ENCODE measurements around the gene FPGS.
A peak's percentile ranks its signal among the peaks of the same experiment; 100 is the strongest.

Gene FPGS

GRCh38 chr9:127789179-127789578 lies 13.5 kb upstream of the FPGS start:
- DNase-seq (ENCODE audit: low read depth) = no peak

- DNase-seq (ENCODE audit: low read depth) = no peak
Measured at GRCh38 chr9:127790094-127790855, 12.4 kb upstream of the FPGS start.

DNA sequence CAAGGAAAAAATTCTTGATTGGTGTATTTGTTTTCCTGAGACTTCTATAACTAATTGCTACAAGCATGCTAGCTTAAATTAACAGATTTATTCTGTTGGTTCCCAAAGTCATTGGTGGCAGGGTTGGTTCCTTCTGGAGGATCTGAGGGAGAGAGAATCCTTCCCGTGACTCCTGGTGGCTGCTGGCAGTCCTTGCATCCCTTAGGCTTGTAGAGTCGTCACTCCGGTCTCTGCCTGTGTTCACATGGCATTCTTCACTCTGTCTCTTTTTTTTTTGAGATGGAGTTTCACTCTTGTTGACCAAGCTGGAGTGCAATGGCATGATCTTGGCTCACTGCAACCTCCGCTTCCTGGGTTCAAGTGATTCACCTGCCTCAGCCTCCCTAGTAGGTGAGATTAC lies 11.6 kb upstream of the FPGS start:
- DNase-seq (ENCODE audit: low read depth) = no peak

- DNase-seq (ENCODE audit: low read depth) = peak; percentile 17
Measured at GRCh38 chr9:127792417-127793031, 10.2 kb upstream of the FPGS start.

GRCh38 chr9:127793093-127793708 lies 9.5 kb upstream of the FPGS start:
- DNase-seq (ENCODE audit: low read depth) = no peak

GRCh38 chr9:127794001-127794791 lies 8.5 kb upstream of the FPGS start:
- no peak for DNase-seq (ENCODE audit: low read depth)

GRCh38 chr9:127796225-127796813 lies 6.4 kb upstream of the FPGS start:
- DNase-seq (ENCODE audit: low read depth) = peak; percentile 56

- no peak for DNase-seq (ENCODE audit: low read depth)
Measured at GRCh38 chr9:127796852-127797370, 5.8 kb upstream of the FPGS start.

- DNase-seq (ENCODE audit: low read depth) = peak; percentile 93
Measured at GRCh38 chr9:127801955-127802575, 617 bp upstream of the FPGS start.

GRCh38 chr9:127803507-127804352 lies 1.0 kb downstream of the FPGS start:
- DNase-seq (ENCODE audit: low read depth) = peak; percentile 45

GRCh38 chr9:127805620-127806019 lies 2.9 kb downstream of the FPGS start:
- peak; percentile 37 for DNase-seq (ENCODE audit: low read depth)

GRCh38 chr9:127806871-127807270 lies 4.2 kb downstream of the FPGS start:
- DNase-seq (ENCODE audit: low read depth) = no peak

DNA sequence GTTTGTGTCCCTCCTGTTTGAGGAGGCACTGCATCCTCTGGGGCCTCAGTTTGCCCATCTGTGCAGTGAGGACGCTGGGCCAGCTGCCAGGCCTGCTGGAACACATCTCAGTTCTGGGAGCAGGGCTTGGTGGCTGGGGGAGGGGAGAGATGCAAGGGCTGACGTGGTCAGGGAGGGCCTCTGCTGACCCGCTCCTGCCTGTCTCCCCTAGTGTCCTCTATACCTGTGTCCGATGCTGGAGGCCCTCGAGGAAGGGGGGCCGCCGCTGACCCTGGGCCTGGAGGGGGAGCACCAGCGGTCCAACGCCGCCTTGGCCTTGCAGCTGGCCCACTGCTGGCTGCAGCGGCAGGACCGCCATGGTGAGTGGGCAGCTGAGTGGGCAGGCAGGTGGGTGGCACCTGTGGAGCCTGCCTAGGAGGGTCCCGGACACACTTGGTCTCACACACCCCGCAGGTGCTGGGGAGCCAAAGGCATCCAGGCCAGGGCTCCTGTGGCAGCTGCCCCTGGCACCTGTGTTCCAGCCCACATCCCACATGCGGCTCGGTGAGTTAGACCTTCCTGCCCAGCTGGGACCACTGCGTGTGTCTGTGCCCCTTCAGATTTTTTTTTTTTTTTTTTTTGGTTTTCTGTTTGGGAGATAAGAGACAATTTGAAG lies 5.8 kb downstream of the FPGS start:
- DNase-seq (ENCODE audit: low read depth) = no peak

DNA sequence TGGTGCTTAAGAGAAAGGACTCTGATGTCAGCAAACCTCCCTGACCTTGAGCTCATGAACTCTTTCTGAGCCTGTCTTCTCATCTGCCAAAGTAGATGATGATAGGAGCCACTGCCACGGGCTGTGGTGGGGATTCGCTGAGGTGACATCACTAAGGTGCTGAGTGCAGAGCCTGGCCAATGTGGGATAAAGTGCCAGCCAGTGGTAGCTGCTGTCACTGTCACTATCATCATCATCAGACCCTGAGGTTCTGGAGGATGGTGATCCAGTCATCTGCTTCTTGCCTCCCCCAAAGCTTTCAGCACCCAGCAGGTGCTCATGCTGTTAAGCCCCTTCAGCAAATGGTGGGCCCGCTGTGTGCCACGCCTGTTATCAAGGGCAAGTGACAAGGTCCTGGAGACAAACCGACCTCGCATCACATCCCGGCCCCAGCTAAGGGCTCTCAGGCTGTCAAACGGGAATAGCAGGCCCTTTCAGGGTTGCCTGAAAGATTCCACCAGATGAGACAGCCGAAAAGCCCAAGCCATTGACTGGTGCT lies 6.4 kb downstream of the FPGS start:
- DNase-seq (ENCODE audit: low read depth) = no peak

DNA sequence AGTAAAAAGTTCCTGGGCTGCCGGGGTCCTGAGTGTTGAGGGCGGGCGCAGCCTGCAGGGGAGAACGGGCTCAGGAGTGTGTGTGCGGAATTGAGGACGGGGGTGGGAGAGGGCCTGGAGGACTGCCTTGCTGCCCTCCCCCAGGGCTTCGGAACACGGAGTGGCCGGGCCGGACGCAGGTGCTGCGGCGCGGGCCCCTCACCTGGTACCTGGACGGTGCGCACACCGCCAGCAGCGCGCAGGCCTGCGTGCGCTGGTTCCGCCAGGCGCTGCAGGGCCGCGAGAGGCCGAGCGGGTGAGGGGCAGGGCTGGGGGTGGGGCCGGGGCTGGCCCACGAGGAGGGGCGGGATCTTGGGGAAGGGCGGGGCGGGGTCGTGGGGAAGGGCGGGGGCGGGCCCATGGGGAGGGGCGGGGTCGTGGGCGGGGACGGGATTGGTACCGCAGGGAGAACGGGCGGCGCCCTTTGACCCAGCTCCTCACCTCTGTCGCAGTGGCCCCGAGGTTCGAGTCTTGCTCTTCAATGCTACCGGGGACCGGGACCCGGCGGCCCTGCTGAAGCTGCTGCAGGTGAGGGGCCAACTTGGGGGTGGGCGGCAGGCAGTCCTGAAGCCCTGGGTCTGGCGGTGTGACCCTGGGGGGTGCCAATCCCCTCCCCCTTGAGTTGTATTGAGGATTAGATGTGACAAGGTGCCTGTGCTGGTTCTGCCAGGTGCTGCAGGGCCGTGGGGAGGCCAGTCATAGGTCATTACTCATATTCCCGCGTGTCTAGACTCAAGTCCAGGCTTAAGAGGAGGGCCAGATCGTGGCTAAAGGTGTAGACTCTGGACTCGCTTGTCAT lies 7.1 kb downstream of the FPGS start:
- peak; percentile 48 for DNase-seq (ENCODE audit: low read depth)

GRCh38 chr9:127810378-127811187 lies 7.9 kb downstream of the FPGS start:
- DNase-seq (ENCODE audit: low read depth) = no peak

- DNase-seq (ENCODE audit: low read depth) = no peak
Measured at GRCh38 chr9:127812011-127812410, 9.3 kb downstream of the FPGS start.

All from amniotic epithelial cell (primary cell).